Fibroblast of skin of left quadriceps (primary cell): ENCODE results near the gene ZBTB40.

Source experiments
- DNase-seq, 2 experiments: peaks; one replicate each; pipeline ENCODE4 v3.0.0-alpha.2; 2013; ENCODE audit warnings: low read depth in 2 of 2

Gene ZBTB40

DNA sequence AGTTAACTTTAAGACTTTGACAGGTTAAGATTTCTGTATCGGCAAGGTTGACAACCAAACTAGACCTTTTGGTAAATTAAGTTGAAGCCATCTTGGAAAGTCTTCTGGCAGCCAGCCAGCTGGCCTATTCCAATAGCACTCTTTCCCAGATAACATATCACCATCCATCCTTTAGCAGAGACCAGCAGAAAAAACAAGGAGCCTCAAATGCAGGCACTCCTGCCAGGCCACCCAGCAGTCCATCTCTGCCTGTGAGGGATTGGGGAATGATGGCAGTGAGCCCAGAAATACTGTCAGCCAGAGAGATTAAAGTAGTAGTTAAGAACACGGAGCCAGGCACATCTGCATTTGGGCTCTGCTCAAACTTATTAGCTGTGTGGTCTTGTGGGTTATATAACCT, 19.4 kb downstream of the ZBTB40 start:
- peak; percentile 11 to 26 for DNase-seq

DNA sequence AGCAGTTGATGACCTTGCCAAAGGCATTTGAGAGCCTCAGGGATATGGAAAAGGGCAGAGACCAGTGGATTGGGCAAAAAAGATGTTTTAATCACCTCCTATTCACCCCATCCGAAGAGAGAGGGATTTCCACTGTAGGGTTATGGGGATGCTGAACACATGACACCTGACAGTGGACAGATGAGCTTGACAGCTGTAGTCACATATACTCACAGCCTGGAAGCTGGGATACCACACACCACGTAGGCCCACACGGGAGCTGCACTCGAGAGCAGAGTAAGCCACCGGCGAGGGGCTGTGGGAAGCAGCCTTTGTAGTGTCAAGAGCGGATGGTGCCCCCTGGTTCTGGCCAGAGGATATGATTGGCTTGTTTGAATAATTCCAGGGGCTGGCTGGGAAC, 20.0 kb downstream of the ZBTB40 start:
- DNase-seq: no peak

DNA sequence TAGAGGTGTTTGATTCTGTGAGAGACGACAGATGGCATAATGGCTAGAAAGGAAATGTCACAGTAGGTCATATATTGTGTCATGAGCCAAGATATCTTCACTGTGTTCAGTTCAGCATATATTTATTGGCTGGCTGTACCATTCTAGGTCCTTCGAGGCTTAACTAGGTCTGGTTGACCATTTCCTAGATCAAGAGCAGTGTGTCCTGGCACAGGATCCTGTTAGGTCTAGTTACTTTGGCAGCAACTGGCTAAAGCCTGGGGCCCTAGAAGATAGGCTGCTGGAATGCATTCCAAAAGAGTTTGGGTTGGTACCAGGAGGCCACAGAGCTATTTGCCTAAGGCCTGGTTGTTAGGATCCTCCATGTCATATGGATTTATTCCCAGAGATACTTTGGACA, 20.9 kb downstream of the ZBTB40 start:
- no peak for DNase-seq

DNA sequence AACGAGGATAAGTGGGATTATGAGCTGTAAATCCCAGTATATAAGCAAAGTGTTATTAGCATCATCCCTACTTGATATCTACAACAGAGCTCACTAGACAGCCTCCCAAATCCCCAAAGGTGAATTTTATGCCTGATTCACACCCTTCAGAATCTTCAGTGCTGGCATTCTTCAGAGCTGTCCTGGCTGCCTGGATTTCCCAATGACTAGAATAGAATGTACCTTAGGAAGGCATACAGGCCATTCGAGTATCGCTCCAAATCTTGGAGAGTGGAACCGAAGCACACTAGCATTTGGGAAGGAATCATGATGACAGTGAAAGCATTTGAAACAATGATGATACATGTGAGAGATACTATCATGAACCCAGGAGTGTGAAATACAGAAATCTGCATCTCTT, 22.3 kb downstream of the ZBTB40 start:
- DNase-seq: no peak

DNA sequence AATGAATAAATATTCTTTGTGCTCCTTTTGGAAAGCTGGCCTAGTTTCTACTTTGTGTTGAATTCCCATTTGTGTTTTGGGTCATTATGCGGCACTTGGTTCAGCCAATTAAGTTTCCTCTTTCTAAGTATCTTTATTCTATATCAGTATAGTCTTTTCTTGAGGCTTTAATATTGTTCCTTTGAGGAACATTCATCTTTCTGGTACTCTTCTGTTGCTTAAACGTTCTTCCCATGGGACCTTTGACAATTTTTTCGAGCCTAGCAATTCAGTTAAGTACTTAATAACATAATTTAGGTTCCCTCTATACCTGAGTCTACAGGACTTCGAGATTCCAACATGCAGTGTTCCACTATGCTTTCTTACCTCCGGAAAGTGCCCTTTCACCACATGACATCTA, 24.9 kb downstream of the ZBTB40 start:
- DNase-seq: no peak

DNA sequence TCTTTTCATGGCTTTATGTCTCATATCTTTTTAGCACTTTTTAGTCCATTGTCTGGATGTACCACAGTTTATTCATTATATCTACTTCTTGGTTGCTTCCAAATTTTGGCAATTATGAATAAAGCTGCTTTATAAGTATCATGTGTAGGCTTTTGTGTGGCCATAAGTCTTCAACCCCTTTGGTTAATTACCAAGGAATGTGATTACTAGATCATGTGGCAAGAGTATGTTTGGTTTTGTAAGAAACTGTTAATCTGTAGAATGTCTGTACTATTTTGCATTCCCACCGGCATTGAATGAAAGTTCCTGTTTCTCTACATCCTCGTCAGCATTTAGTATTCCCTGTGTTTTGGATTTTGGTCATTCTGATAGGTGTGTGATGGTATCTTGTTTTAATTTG, 31.5 kb downstream of the ZBTB40 start:
- DNase-seq: no peak

DNA sequence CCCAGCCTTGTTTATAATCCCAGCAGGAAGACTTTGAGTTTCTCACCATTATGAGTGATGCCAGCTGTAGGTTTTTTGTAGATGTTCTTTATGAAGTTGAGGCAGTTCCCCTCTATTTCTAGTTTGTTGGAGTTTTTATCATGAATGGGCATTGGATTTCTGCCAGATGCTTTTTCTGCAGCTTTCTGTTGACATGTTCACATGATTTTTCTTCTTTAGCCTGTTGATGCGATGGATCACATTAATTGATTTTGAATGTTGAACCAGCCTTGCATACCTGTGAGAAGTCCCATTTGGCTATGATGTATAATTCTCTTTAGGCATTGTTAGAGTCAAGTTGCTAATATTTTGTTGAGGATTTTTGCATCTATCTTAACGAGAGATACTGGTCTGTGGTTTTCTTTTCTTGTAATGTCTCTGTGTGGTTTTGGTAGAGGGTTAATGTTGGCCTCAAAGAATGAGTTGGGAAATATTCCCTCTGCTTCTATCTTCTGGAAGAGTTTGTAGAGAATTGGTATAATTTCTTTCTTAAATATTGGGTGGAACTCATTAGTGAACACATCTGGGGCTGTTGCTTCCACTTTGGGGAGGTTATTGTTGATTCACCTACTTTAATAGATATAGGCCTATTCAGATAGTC, 33.2 kb downstream of the ZBTB40 start:
- DNase-seq: no peak

DNA sequence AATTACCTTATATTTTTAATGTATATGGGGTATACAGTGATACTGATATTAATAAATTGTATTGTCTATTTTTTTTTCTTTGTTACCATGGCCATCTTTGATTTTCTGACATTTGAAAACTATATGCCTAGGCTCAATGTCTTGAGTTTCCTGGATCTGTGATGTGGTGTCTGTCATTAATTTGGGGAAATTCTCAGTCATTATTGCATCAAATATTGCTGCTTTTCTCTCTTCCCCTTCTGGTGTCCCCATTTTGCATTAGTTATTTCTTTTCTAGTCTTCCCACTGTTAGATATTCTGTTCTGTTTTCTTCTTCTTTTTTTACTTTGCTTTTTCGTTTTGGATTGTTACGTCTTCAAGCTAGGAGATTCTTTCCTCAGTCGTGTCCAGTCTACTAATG, 33.8 kb downstream of the ZBTB40 start:
- no peak for DNase-seq

DNA sequence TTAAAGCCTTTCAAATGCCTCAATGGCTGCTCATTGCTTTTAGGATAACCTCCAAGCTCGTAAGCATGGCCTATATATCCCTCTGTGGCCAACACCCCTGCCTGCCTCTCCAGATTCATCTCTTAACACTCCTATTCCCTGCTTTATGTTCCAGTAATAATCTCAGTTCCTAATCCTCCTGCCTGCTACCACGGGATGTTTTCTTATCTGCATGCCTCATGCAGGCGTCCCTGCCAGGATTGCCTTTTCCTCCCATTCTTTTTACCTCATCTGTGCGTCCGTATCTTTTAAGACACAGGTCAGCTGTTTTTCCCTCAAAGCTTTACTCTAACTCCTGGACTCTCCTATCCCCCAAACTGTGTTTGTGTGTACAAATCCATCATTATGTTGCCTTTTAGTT, 36.1 kb downstream of the ZBTB40 start:
- DNase-seq: no peak

DNA sequence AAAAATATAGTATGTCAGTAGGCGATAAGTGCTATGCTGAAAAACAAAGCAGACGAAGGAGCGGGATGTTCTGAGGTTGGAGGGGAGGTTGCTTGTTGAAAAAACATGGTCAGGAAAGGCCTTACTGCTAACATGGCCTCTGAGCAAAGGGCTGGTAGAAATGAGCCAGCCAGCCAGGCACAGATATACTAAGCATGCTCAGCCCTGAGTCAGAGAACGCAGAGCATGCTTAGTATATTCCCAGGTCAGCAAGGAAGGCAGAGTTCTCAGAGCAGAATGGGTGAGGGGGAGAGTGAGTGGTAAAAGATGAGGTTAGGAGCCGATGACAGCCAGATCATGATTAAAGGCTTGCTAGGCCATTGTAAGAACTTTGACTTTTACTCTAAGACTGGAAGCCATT, 36.7 kb downstream of the ZBTB40 start:
- DNase-seq: no peak

DNA sequence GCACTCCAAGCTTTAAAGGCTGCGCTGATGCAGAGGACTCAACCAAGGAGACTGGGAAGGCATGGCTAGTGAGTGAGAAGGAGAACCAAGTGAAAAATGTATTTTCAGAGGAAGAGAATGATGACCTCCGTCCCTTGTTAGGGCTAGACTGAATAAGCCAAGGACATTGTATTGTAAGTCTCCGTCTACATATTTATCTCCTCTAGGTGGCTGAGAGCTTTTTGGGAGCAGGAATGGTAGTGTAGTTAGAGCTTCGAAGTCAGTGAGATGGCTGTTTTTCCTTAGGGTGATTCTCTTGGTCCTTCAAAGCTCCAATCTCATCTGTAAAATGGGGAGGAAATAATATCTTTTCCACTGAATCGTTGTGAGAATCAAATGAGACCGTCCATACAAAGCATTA, 37.6 kb downstream of the ZBTB40 start:
- DNase-seq: no peak

DNA sequence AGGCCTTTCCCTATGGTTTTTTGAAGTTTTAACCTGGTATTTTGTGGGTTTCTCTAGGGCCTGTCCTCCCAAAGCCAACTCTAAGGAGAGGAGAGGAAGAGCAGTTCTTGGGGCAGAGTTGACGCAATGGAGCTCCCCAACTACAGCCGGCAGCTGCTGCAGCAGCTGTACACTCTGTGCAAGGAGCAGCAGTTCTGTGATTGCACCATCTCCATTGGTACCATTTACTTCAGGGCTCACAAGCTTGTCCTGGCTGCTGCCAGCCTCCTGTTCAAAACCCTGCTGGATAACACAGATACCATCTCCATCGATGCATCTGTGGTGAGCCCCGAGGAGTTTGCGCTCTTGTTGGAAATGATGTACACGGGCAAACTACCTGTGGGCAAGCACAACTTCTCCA, 38.2 kb downstream of the ZBTB40 start:
- no peak for DNase-seq

DNA sequence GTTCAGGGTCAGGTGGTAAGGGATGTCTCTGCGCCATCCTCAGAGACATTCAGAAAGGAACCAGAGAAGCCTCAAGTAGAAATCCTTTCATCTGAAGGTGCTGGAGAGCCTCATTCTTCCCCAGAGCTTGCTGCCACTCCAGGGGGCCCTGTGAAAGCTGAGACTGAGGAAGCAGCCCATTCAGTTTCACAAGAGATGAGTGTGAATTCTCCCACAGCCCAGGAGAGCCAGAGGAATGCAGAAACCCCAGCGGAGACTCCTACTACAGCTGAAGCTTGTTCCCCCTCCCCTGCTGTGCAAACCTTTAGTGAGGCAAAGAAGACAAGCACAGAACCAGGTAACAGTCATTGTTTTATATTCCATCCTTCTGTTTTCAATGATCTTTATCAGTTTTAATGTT, 38.7 kb downstream of the ZBTB40 start:
- DNase-seq: no peak

DNA sequence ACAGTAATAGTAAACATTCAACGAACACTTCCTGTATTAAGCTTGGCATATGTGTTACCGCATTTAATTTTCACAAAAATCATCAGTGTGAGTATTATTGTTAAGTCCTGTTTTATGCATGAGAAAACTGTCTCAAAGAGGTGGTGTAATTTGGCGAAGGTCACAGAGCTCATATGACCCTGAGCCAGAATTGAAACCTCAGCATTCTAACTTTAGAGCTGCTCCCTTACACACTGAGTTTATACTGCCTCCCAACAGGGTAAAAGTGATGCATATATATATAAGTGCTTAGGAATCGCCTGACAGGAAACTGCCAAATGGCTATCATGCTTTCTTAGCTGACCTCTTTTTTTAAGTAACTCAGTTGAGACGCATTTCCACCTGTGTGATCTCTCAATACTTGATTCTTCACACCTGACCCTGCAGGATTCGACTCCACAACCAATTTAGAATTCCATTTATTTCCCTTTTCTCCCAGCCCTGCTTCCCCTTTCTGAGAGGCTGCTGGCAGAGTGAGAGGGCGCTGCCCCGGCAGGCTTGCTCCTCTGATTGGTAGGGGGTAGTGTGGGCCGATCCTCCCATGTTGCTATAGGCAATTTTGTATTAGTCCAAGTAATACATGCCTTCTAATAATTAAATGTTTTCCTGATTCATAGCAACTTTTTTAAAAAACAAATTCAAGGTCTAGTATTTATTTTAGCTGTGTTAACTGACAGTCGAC, 40.5 kb downstream of the ZBTB40 start:
- DNase-seq: no peak

DNA sequence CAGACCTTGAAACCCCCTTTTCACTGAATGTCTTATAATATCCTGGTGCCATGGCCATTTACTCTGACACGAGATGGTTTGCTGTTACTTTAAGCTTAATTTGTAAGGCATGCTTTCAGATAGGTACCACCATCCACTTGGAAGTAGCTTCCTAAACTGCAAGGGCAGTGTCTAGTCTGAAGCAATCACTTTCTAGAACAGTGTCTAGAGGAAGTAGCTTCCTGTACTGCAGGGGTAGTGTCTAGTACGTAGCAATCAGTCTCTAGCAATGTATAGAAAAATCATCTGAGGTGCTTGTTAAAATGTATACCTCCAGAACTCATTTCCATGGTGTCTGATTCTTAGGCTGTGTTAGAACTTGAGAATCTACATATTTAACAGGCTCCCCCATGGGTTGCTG, 42.5 kb downstream of the ZBTB40 start:
- DNase-seq: no peak

DNA sequence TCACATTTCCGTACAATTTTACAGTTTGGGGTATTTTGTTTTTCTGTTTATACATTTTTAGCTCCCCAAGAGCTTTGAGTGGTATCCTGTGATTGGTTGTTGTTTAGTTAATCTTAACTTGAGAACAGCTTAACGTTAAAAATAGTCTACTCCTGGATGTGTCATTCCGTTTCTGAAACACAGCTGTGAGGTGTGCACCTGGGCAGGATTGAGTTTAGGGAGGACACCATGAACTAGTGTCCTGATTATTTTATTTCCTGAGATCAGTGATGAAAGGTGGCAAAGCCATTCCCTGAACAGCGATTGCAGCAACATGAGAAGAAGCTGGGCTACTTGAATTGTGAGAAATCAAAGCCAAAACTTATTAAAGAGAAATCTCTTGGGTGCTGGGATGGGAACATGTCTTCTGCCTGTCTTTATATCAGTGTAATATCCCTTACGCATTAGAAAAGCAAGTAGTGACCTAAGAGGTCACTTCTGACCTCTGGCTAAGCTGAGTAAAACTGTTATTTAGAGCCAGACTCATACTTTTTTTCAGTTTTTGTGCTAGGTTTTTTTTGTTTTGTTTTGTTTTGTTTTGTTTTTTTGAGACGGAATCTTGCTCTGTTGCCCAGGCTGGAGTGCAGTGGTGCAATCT, 43.4 kb downstream of the ZBTB40 start:
- DNase-seq: no peak

DNA sequence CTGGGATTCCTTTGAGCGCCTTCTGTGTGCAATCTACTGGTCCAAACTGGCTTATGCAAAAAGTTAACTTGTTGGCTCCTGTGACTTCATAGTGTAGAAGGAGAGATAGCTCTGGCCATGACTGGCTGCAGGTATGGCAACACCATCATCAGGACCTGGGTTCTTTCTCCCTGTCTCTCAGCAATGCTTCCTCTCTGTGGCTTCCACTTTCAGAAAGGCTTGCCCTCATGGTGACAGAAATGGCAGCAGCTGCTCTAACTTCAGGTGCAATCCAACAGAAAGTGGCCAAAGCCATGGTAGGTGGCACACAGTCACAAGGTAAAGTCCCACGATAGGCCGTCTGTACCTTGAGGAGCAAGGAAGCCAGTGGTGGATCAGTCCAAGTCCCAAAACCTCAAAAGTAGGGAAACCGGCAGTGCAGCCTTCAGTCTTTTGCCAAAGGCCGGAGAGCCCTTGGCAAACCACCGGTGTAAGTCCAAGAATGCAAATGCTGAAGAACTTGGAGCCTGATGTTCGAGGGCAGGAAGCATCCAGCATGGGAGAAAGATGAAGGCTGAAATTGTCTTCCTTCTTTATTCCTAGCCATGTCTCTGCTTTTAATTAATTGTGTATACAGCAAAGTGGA, 45.0 kb downstream of the ZBTB40 start:
- DNase-seq: no peak

DNA sequence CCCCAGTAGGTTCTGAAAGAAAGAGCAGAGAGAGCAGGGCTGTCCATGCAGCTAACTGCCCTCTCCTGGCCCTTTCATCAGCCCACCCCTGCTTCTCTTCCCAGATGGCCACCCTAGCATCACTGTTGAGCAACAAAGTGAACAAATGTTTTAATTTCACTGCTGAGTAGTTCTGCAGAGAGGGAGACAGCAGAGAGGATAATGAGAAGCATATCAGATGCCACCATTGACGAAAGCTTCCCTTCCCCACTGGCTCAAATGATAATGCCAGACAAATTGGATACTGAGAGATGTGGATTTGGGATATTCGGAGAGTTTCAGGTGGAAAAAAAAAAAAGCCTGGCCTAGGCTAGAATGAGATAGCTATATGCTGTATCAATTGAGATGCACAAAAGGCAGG, 46.8 kb downstream of the ZBTB40 start:
- no peak for DNase-seq

DNA sequence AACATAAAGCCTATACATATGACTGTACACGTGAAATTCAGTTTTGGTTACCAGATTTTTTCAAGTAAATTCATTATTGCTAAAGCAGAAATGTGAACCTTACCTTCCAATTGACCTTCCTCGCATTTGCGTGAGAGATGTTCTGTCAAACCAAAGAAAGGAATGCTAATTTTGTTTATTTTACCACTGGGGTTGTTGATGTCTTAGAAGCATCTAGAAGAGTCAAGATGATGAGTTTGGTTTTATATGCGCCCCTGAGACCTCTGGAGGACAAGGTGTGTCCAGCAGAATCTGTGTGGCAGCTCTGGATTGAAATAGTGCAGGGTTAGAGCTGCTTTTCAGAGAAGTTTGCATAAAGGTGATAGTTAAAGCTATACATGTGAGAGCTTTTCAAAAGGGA, 48.4 kb downstream of the ZBTB40 start:
- DNase-seq: no peak

DNA sequence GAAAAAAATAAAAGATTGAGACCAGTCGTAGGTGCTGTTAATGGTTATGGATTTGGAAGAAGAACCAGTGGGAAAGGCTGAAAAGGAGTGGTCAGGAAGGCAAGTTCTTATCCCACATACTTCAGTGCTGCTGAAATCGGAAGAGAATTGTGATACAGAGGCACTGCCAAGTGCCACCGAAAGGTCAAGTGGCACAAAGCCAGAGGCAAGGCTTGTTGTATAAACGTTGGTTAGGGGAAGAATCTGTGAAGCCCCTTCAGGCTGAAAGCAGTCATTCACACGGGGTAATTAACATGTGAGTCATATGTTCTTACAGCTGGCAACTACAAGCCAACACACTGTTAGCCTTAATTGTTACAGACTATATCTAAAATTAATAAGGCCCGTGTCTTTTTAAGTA, 48.8 kb downstream of the ZBTB40 start:
- peak; percentile 10 to 11 for DNase-seq

DNA sequence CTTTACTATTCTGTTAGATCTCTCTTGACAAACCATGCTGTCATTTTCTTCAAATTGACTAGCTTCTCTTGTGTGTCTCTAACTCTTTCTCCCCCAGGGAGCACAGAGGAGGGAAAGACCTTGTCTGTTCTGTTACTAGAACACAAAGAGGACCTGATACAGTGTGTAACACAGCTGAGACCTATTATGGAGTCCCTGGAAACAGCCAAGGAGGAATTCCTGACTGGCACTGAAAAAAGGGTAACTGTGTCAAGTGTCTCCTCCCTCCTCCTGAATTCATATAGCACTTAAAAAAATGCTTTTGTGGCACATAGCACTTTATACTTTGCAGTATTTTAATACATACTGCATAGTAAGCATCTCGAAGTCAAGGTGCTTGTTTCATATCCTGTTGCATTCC, 50.6 kb downstream of the ZBTB40 start:
- no peak for DNase-seq

DNA sequence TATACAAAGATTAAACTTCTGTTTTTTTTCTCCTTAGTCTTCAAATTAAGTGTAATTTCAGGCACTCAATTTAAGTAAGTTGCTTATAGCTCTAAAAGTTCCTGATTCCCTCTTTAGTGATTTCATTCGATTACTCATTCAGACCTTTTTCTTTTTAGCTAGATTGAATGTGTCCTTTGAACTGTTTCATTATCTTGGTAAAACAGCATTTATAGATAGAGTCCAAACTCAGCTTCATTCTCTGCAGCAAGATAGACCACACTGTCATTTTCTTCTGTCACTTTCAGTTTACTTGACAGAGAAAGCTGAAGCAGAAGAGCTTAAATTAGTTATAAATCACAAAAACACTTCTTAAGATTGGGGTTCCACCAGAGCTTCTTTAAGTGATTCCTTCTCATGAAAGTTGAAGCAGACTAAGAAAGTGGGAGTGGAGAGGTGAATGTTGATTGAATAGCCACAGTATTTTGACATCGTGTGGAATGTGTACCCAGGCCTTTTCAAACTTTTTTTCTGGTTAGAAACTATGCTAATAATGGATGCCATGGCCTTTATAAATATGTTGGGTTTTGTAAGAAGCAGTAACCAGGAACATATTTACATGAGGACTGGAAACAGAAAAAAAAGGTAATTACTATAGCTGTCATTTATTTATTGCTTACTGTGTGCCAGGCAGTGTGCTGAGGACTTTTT, 52.2 kb downstream of the ZBTB40 start:
- DNase-seq: peak; percentile 22 to 27
